ENCODE data around the gene CSNK2B. TPM values are rescaled to one million over a fixed set of nuclear protein-coding genes. Genes with fewer than 3 reads are reported as not detected.

Gene CSNK2B
- total and polyA plus RNA-seq, 9 of the 15 experiments (the other 6 are each of a cell fraction or from before 2014, with no cell fraction given): 120 to 1,126 (median 529) TPM

DNA sequence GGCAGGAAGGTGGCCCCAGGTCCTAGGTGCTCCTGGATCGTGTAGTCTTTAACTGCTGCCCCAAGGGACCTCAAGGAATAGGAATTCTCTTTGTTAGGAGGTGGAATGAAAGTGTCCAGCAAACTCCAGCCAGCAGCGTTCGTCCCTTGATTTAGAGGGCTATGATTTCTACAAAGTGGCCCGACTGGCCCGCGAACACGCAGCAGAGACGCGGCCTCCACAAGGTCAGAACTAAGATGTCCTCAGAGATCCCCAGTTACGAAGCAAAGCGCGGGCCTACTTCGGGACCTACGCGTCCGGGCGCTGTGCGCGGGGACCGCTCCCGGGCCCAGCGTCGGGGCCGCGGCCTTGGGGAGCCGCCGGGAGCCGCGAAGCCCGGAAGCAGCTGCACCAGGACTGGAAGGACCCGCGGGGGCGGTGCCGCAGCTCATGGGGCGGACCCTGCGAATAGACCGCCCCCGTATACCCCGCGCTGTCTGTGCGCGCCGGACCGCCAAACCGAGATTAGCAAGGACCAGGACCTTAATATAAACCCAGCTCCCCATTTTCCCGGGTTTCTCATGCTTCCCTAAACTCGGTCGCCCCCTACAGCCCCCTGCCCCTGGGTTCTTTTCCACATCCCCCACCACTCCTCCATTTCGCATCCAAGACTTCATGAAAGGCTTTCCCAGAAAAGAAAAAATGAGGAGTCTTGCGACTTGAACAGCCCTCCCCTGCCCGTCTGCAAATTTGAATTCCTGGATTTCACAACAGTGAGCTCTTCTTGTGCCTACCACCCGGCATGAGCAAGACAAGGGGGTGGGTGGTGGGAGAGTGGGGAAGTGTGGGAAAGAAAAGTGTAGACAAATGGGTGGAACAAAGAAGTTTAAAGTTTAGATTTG is 5.3 kb upstream of the CSNK2B start, which contains the start of gene C6orf47 (continued):
- TF ChIP-seq, protein P1, sequence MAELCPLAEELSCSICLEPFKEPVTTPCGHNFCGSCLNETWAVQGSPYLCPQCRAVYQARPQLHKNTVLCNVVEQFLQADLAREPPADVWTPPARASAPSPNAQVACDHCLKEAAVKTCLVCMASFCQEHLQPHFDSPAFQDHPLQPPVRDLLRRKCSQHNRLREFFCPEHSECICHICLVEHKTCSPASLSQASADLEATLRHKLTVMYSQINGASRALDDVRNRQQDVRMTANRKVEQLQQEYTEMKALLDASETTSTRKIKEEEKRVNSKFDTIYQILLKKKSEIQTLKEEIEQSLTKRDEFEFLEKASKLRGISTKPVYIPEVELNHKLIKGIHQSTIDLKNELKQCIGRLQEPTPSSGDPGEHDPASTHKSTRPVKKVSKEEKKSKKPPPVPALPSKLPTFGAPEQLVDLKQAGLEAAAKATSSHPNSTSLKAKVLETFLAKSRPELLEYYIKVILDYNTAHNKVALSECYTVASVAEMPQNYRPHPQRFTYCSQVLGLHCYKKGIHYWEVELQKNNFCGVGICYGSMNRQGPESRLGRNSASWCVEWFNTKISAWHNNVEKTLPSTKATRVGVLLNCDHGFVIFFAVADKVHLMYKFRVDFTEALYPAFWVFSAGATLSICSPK (IDR thresholded peaks at IDR 0.05; ENCODE audit: borderline replicate concordance): peak; percentile 75; the same call in 1 of the 2 replicates
- peak; percentile 66 for TF ChIP-seq HNRNPLL (IDR thresholded peaks at IDR 0.05; ENCODE audit: low read depth, low read length, poor library complexity, severe bottlenecking)
- no peak; the same call in 1 of the 2 replicates for TF ChIP-seq TCF3 (CRISPR knock-in tag; IDR thresholded peaks at IDR 0.05)
- peak; percentile 64; the same call in 1 of the 2 replicates for TF ChIP-seq CEBPG (CRISPR knock-in tag; IDR thresholded peaks at IDR 0.05)
- peak in 1 of 2 experiments; percentile 79; a peak in 2 of 4 replicates for TF ChIP-seq CEBPG (tag; conservative IDR thresholded peaks at IDR 0.05 in 1 of 2, IDR thresholded peaks at IDR 0.05 in 1 of 2)
- TF ChIP-seq ZBTB11 (CRISPR knock-in tag; IDR thresholded peaks at IDR 0.05): no peak
- TF ChIP-seq CHD4 (IDR thresholded peaks at IDR 0.05; ENCODE audit: insufficient read depth, insufficient replicate concordance, low read depth, low read length, poor library complexity, severe bottlenecking): no peak
- 0 out of 2 replicates have a peak, but pooled peaks have one; percentile 29 for TF ChIP-seq RREB1 (CRISPR knock-in tag; IDR thresholded peaks at IDR 0.05)
- peak; percentile 81; the same call in 1 of the 2 replicates for TF ChIP-seq FOXO4 (CRISPR knock-in tag; IDR thresholded peaks at IDR 0.05)
